ENCODE data around the gene TPD52L1. TPM values are rescaled to one million over a fixed set of nuclear protein-coding genes. Genes with fewer than 3 reads are reported as not detected.

The TPD52L1 gene
- total and polyA plus RNA-seq, 10 of the 15 experiments (the other 5 are each of a cell fraction or from before 2014, with no cell fraction given) = 0.03 to 2.6 (median 0.16) TPM; not detected in 3

- TF ChIP-seq, protein P1, sequence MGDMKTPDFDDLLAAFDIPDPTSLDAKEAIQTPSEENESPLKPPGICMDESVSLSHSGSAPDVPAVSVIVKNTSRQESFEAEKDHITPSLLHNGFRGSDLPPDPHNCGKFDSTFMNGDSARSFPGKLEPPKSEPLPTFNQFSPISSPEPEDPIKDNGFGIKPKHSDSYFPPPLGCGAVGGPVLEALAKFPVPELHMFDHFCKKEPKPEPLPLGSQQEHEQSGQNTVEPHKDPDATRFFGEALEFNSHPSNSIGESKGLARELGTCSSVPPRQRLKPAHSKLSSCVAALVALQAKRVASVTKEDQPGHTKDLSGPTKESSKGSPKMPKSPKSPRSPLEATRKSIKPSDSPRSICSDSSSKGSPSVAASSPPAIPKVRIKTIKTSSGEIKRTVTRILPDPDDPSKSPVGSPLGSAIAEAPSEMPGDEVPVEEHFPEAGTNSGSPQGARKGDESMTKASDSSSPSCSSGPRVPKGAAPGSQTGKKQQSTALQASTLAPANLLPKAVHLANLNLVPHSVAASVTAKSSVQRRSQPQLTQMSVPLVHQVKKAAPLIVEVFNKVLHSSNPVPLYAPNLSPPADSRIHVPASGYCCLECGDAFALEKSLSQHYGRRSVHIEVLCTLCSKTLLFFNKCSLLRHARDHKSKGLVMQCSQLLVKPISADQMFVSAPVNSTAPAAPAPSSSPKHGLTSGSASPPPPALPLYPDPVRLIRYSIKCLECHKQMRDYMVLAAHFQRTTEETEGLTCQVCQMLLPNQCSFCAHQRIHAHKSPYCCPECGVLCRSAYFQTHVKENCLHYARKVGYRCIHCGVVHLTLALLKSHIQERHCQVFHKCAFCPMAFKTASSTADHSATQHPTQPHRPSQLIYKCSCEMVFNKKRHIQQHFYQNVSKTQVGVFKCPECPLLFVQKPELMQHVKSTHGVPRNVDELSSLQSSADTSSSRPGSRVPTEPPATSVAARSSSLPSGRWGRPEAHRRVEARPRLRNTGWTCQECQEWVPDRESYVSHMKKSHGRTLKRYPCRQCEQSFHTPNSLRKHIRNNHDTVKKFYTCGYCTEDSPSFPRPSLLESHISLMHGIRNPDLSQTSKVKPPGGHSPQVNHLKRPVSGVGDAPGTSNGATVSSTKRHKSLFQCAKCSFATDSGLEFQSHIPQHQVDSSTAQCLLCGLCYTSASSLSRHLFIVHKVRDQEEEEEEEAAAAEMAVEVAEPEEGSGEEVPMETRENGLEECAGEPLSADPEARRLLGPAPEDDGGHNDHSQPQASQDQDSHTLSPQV (IDR thresholded peaks at IDR 0.05) = no peak
- TF ChIP-seq, protein P2, sequence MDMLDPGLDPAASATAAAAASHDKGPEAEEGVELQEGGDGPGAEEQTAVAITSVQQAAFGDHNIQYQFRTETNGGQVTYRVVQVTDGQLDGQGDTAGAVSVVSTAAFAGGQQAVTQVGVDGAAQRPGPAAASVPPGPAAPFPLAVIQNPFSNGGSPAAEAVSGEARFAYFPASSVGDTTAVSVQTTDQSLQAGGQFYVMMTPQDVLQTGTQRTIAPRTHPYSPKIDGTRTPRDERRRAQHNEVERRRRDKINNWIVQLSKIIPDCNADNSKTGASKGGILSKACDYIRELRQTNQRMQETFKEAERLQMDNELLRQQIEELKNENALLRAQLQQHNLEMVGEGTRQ (IDR thresholded peaks at IDR 0.05; ENCODE audit: borderline replicate concordance, low read depth, low read length) = no peak
- no peak for TF ChIP-seq POLR2A (IDR thresholded peaks at IDR 0.05; ENCODE audit: low read depth, low read length)
- no peak for TF ChIP-seq MXI1 (IDR thresholded peaks at IDR 0.05; ENCODE audit: low read depth, low read length)
- no peak for TF ChIP-seq NR2C1 (IDR thresholded peaks at IDR 0.05)
- TF ChIP-seq ZBTB40 (IDR thresholded peaks at IDR 0.05; ENCODE audit: borderline replicate concordance) = no peak
- TF ChIP-seq, protein P3, sequence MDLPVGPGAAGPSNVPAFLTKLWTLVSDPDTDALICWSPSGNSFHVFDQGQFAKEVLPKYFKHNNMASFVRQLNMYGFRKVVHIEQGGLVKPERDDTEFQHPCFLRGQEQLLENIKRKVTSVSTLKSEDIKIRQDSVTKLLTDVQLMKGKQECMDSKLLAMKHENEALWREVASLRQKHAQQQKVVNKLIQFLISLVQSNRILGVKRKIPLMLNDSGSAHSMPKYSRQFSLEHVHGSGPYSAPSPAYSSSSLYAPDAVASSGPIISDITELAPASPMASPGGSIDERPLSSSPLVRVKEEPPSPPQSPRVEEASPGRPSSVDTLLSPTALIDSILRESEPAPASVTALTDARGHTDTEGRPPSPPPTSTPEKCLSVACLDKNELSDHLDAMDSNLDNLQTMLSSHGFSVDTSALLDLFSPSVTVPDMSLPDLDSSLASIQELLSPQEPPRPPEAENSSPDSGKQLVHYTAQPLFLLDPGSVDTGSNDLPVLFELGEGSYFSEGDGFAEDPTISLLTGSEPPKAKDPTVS (IDR thresholded peaks at IDR 0.05; ENCODE audit: low read depth, low read length) = no peak
Observed at GRCh38 chr6:125149256-125150144, 4.1 kb upstream of the TPD52L1 start (continued).

Measured in GM12878 (cell line).